Esophagus mucosa (tissue), 1 donor: ENCODE data around the gene IGF2BP3. TPM values are rescaled to one million over a fixed set of nuclear protein-coding genes. Genes with fewer than 3 reads are reported as not detected.
"Not testable (repeated sequence)": the region's sequence is repeated elsewhere in the genome, so short reads cannot be mapped to it uniquely, and the experiment has no call there.

Experiments used
- ATAC-seq: fragments of 200-7000 bp; cut with Tn5 transposase; one replicate; pipeline ENCODE4 v1.9.1; 2020
- total RNA-seq: library from RNA; stranded (reverse); gene quantifications from one replicate; pipeline ENCODE4 v1.2.4, GENCODE V29; 2023
- donor health status: DM: yes; HTN: yes; CAD: no.

IGF2BP3 gene
- total RNA-seq, 1 donor from 2014 or later, result 3.9 TPM

DNA sequence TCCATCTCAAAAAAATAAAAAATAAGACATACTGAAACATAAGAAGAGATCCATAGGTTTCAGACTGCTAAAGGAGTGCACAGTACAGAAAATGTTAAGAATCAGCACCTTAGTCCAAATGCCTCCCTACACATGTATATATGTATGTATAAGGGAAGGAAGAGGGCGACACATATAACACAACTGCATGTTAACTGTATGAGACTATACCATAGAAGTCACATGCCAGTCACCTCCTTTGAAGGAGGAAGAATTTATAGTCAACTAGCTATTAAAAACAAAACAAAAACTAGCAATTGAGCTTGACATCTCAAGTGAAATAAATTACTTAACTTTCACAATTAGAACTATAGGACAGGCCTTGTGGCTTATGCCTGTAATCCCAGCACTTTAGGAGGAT lies 50.4 kb downstream of the IGF2BP3 start:
- no peak for ATAC-seq

GRCh38 chr7:23419160-23419559 lies 51.1 kb downstream of the IGF2BP3 start:
- no peak for ATAC-seq

DNA sequence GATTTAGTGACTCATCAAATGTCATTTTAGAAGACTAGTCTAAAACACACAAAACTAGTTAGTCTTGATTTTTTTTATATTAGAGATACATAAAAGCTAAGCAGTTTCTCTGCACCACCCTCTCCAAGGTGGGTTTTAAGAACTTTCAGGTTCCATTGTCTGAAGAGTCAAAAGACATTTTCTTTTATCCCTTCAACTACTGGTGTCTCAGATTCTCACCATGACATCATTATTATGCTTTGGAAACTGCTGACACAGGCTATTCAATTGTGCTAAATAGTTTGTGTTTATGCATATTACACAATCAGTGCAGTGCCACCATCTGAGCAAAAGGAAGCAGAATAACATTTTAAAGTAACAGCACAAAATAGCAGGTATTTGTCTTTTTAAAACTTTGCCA lies 52.2 kb downstream of the IGF2BP3 start:
- peak; percentile 90 for ATAC-seq

DNA sequence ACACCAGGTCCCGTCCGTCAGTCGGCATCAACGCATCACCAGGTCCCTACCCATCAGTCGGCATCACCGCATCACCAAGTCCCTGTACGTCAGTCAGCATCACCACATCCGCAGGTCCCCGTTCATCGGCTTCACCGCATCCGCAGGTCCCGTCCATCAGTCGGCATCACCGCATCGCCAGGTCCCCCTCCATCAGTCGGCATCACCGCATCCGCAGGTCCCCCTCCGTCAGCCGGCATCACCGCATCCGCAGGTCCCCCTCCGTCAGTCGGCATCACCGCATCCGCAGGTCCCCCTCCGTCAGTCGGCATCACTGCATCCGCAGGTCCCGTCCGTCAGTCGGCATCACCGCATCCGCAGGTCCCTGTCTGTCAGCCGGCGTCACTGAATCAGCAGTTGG lies 55.1 kb downstream of the IGF2BP3 start:
- no peak for ATAC-seq

GRCh38 chr7:23410446-23411183 lies 59.7 kb downstream of the IGF2BP3 start:
- ATAC-seq, result peak; percentile 99

GRCh38 chr7:23406564-23406963 lies 63.7 kb downstream of the IGF2BP3 start:
- ATAC-seq, result not testable (repeated sequence)

- no peak for ATAC-seq
Observed at GRCh38 chr7:23405240-23405618, 65.1 kb downstream of the IGF2BP3 start.

DNA sequence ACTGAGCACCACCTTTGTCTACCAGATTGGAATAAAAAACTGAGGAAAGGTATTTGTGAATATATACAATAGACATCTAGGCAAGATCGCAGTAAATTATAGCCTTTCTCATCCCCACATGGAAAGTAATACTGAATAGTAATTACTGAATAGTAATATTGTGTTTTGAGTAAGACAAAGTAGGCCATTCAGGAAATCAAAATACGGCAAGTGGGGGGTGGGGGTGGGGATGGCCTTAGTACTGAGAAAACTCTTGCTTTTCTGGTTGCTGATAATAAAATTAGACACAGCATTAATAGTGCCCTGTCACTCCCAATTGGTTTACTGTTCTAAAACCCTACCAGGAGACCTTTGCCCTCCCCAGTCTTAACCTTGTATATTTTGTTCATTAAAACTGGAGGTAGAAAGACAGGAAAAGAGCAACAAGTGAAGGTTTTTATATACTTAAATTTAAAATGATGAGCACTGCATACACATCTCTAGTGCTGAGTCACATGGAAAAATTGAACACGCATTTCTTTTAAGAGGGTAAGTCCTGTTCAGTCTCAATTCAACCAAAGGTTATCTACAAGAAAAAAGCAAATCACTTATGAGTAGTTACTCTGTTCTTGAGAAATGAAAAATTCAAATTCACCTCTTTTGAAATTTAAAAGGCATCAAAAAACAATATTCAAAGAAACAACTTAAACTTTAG lies 65.6 kb downstream of the IGF2BP3 start:
- no peak for ATAC-seq

- no peak for ATAC-seq
Observed at GRCh38 chr7:23403970-23404369, 66.3 kb downstream of the IGF2BP3 start.

- ATAC-seq, result not testable (repeated sequence)
Observed at GRCh38 chr7:23398090-23398489, 72.2 kb downstream of the IGF2BP3 start.

DNA sequence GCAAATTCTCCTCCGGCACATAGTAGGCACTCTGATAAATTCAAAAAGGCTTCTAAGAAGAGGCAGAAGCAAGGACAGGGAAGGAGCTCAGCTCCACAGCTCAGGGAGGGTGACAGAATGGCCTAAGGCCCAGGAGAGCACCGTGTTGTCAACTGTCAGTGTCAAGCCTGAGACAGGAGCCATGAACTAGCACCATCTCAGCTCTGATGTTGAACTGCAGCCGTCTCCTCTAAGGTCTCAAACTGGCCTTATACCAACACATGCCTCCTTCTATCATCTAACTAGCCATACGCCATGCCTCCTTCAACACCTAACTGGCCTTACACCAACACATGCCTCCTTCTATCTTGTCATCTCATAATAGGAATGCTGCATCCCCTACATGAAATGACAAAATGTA lies 73.0 kb downstream of the IGF2BP3 start:
- ATAC-seq, result no peak

DNA sequence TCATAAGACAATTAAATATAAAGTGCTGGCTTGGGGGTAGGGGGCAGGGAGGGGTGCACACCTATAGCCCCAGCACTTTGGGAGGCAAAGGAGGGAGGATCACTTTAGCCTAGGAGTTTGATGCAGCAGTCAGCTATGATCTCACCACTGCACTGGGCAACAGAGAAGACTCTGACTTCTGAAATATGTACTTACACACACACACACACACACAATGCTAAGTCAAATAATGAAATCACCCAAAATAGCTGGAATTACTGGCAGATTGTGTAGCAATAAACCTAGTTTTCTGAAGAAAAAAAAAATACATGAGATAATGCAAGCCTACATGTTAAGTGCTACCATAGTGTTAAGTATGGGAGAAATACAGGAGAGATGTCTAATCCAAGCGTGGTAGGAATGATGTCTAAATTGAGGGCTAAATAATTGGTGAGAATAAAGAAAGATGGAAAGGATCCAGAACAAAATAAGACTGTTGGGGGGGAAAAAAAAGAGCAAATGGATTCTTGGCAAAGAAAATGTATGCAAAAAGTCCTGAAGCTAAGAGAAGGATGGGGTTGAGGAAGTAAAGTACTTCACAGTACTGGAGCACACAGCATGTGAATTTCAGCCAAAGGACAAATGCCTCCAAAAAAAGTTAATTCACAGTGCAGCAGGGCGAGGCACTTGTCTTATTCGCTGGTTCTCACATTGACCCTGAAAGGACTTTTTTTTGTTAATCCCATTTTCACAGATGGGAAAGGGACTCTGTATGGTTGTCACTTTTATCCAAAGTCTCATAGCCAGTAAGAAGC lies 73.9 kb downstream of the IGF2BP3 start:
- ATAC-seq, result peak; percentile 12

DNA sequence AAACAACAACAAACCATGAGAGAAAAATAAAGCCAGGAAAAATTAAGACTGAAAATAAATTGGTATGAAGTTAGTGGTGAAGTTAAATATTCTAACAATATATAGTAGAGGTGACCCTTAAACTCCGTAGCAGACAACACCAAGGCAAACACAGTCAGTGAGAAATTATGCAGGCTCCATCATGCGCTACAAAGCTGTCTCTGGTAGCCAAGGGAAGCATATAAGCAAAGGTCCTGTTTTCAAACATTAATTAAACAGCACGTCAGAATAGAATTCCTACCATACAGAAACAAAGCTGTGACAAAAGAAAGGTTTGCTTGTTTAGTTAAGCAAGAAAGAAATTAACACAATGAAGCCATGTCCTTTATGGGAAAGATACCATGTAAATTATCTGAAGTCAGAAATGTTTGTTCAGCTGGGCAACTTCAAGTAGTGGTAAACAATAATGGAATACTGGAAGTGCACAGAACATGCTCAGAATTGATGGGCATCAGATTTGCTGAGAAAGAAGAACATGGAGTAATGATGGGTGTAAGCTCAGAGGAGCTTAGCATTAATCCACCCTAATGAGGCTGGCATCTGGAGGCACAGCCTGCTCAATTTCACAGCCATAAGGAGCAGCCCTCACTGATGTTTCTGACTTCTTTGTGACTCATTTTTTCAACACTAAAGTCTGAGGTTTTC lies 75.7 kb downstream of the IGF2BP3 start:
- peak; percentile 76 for ATAC-seq

DNA sequence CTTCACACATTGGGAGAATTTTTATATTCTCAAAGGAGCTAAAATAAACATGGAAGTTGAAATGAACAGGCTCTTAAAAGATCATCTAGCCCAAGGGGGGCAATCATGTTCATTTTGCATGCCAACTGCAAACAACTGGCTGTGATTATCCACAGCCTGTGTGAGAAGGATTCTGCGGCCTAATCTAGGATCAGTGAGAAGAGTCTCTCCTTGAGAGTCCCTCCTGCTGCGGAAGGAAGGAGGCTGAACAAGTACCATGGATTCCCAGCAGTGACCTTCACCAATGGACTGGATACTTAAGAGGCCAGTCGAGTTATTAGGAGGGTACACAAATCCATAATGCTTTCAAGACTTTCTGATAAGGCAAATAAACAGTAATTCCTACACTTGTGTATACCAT lies 76.7 kb downstream of the IGF2BP3 start:
- no peak for ATAC-seq

DNA sequence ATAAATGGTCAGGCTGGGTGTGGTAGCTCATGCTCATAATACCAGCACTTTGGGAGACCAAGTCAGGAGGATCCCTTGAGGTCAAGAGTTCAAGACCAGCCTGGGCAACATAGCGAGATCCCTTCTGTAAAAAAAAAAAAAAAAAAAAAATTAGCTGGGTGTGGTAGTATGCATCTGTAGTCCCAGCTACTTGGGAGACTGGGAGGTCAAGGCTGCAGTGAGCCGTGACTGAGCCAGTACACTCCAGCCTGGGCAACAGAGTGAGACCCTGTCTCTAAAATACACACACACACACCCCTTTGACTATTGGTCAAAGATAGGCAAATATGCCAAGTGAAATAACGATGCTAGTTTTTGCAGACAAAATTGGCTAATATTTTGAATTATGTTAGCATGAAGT lies 80.6 kb downstream of the IGF2BP3 start:
- no peak for ATAC-seq

- no peak for ATAC-seq
Observed at GRCh38 chr7:23387583-23387982, 82.7 kb downstream of the IGF2BP3 start.

- no peak for ATAC-seq
Observed at GRCh38 chr7:23385140-23385539, 85.2 kb downstream of the IGF2BP3 start.

GRCh38 chr7:23383225-23383624 lies 87.1 kb downstream of the IGF2BP3 start:
- no peak for ATAC-seq

GRCh38 chr7:23380961-23381360 lies 89.3 kb downstream of the IGF2BP3 start:
- ATAC-seq, result peak; percentile 79

- peak; percentile 74 for ATAC-seq
Observed at GRCh38 chr7:23380556-23380955, 89.7 kb downstream of the IGF2BP3 start.

DNA sequence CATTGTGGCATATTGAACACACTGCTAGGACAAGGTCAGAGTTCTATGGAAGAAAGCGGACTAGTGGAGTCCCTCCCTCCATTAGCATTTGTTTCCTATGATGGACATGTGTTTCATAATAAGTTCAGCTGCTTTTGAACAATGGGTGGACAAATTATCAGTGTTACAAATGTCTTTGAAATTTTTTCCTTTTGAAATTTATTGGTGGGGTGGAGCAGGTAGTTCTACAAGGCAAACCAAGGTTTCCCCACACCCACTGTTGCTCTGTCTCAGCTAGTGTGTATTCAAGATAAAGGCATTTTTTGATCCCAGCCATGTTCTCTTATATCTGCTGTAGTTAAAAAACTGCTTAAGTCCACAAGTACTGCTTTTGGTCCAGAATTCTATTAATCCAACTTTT lies 91.3 kb downstream of the IGF2BP3 start:
- ATAC-seq, result no peak

GRCh38 chr7:23377134-23377533 lies 93.2 kb downstream of the IGF2BP3 start:
- peak; percentile 46 for ATAC-seq
